Central memory CD4-positive, alpha-beta T cell (primary cell): ENCODE data around the gene SNN.

Source experiments
- DNase-seq: peaks from one replicate; pipeline ENCODE4 v3.0.0; 2022

The SNN gene

DNA sequence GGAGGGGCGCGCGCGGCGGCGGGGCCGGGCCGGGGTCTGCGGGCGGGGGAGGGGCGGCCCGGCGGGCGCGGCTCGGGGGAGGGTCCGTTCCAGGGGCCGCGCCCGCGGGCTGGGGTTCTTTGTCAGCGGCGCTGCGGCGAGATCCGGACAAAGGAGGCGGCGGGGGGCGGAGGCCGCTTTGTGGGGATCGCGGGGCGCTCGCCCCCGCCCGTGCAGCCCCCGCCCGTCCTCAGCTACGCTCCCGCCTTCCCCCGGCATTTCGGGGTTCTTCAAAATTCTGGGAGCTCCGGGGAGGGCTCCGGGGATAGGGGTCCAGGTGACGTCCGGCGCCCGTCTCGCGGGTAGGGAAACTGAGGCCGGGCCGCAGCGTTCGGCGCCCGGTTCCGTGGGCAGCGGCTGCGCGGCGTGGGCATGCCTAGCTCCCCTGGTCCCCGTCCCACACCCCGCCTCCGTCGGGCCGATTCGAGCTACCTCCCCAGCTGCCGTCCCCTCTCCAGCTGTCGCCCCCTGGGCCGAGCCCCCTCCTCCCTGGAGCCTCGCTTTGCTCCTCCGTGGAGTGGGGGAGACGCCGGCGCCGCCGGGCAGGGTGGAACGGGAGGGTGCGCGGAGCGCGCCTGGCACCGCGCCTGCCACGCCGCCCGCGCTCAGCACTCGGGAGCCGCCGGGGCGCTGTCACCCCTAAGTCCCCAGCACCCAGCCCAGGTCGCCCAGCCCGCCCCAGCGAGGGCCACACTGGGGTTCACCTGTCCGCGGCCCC, 546 bp downstream of the SNN start:
- peak; percentile 35 for DNase-seq

GRCh38 chr16:11669380-11670146, 1.3 kb downstream of the SNN start:
- DNase-seq: no peak

DNA sequence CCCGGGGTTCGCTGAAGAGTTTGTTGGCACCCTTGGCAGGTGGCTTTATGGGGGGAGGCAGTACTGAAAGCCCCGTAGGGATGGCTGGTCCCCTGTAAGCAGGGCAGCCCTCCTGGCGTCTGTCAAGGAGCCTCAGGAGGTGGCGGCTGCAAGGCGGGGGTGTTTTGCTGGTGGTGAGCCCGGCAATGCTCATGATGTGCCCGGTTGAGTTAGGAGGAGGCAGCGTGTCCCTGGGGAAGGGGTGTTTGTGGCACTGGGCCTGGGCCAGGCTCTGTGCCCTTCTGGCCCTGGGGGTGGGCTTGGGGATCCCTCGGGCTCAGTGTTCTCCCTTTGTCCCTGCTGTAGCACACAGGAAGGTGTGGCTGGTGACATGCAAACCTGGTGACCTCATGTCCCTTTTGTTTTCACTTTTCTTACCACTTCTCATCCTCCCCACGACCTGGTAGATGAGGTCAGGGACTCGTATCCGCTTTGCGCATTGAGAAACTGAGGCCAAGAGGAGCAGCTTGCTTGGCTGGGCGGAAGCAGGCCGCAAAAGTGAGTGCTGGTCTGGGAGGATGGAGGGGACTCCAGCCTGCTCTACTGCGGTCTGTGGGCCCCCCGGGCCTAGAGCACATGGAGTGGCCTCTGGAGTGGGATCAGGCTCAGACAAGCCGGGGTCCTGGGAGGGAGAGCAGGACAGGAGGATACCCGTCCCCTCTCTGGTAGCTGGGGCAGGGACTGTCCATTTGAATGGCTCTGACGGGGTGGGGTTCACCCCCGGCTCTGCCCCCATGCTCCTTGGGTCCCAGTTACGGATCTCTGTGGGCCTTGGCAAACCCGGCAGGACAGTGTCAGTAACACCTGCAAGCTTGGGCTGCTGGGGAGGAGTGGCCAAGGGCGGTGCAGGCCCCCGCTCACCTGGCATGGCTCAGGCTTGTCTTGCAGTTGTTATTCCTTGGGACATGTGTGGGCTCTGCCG, 2.2 kb downstream of the SNN start:
- DNase-seq: peak; percentile 42

DNA sequence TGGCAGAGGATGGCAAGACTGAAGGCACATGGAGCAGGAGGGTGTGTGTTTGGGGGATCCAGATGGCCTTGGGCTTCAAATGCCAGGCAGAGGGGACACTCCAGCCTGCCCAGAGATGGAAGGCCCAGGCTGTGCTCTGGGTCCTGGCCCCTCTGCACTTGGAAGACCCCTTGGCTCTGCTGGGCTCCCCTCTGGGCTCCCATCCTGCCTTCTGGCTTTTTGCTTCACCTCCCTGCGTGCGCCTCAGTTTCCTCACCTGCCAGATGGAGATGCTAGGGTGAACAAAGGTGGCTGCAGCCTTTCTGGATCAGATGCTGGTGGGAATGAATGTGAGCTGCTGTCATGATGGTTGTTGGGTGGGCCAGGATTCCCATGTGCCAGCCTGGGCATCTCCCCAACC, 3.0 kb downstream of the SNN start:
- no peak for DNase-seq

GRCh38 chr16:11671676-11672075, 3.4 kb downstream of the SNN start:
- no peak for DNase-seq

GRCh38 chr16:11672206-11673090, 4.2 kb downstream of the SNN start:
- peak; percentile 36 for DNase-seq

DNA sequence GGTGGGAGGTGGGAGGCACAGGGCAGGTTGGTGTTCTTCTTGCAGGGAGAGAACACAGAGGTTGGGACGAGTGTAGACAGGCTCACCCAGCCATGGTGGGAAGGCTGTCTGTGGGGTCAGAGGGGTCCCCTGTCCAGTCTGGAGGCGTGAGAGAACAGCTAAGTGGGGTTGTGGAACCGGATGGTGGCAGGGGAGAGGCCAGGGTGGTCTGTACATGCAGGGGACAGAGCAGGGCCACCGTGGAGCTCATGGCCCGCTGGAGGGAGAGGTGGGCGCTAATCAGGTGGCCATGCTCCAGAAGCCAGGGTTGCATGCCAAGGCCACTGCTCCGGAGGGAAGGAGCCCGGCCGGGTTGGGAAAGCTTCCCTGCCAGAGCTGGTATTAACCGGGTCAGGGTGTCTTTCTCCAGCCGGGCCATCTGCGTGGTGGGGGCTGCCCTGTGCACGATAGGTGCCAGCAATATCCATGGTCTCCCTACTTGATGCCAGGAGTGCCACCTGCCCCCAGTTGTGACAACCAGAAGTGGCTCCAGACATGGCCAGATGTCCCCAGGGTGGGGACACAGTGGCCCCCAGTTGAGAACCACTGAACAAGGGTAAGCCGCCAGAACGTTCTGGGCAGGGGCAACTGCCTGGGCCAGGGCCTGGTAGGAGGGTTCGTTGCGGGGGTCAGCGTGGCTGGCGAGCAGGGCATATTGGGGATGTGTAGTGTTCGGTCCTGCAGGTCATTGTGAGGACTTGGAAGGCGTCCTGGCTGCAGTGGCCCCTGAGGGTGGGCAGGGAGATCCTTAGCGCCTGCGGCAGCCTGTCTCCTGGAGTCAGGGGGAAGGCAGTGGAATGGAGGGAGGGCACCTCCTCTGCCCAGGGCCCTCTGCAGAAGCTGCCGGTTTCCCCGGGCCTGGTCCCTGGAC, 5.1 kb downstream of the SNN start:
- no peak for DNase-seq

DNA sequence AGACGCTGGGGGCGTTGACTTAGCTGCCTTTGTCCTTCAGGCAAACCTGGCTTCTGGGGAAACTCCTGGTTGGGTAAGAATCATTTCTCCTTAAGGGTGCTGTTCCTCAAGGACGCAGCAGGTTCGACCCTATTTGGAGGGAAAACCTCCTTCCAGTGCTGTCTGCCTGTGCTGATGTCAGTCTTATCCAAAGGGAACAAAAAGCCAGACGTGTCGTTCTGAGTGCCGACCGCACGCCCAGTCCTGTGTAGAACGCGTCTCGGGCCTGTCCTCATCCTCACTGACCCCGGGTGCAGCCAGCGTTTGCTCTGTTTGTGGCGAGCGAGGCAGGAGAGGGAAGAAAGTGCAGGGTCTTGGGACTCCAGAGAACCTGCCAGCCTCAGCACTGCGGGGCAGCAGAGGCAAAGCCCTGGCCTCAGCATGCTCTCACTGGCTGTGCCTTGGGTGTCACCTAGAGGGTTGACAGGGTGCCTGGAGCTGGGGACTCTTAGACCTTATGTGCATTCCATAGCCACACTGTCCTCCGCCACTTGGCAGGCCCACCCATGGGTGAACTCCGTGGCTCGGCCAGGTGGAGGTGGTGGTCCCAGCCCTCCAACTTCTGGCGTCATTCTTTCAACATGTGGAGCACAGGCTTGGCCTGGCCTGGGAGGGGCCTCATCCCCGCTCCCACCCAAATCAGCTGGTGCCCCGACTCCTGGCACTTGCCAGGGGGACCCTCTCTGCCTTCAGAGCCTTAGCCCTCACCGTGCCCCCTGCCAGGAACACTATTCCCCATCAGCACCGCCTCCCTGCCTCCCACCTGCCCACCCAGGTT, 6.0 kb downstream of the SNN start:
- DNase-seq: no peak

DNA sequence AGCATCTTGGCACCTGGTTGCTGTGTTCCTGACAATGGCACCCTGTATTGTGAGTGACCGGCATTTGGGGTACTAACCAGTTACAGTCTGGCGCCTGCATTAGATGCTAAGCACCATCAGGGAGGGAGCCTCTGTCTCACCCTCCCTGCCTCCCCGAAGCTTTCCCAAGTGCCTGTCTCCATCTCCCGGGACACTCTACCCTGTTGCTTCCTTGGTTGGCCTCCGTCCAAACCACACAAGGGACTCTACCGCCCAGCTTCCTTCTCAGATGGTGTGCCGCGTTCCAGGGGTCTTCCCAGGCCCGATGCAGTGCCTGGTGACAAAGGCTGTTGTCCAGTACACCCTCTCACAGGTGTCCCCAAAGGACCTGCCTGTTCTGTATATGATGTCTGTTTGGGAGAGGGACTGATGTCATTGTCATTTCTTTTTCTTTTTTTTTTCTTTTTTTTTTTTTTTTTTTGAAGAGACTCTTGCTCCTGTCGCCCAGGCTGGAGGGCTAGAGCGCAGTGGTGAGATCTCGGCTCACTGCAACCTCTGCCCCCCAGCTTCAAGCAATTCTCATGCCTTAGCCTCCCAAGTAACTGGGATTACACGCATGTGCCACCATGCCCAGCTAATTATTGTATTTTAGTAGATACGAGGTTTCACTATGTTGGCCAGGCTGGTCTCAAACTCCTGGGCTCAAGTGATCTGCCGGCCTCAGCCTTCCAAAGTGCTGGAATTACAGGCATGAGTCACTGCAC, 6.7 kb downstream of the SNN start:
- no peak for DNase-seq

DNA sequence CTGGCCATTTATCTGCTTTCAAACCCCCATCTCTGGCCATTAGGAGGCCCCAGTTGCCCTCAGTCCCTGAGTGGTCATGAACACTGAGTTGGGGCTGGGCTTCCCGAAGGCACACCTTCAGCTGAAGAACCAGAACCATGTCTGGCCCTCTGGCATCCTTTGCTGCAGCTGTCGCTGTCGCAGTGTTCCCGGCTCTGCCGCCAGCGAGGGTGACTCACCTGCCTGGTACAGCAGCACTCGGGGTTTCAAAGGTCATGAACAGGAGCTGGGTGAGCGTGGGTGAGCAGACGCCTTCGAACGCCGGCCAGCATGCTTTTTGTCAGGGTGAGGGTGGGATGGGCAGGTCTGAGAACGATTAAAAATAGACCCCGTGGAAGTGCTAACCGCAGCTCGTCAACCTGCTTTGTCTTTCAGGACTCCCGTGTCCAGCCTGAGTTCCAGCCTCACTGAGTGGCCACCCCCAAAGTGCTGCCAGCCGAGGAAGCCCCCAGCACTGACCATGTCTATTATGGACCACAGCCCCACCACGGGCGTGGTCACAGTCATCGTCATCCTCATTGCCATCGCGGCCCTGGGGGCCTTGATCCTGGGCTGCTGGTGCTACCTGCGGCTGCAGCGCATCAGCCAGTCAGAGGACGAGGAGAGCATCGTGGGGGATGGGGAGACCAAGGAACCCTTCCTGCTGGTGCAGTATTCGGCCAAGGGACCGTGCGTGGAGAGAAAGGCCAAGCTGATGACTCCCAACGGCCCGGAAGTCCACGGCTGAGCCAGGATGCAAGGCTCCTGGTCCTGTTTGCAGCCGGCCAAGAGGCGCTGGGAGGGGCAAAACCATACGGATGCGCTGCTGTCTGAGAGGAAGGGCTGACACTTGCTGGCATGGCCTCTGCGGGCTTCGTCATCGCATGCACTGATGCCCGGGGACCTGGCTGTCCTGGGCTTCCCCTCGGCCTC, 7.6 kb downstream of the SNN start:
- no peak for DNase-seq

- DNase-seq: no peak
These were observed 8.5 kb downstream of the SNN start for GRCh38 chr16:11676799-11677198.

DNA sequence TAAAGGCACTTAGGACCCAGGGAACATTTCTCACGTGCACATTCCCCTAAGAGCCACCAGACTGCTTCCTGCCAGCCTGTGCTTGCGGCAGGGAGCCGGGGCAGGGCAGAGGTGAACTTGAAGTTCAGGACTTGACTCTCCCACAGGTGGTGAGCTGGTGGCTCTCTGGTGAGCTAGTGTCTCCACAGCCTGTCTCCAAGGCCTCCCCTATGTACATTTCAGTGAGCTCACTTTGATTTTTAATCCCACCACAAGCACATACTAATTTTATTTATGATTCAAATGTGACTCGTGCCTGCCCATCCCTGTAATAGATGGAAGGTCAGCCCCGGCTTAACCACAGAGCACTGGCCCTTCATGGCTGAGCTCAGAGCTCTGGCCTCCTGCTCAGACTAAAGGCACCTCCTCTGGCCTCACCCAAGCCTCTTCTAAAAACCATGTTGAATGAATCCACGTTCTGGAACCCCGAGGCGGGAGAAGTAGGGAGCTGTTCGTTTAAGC, 9.2 kb downstream of the SNN start:
- DNase-seq: no peak

- no peak for DNase-seq
These were observed 10.0 kb downstream of the SNN start for GRCh38 chr16:11677959-11678881.

DNA sequence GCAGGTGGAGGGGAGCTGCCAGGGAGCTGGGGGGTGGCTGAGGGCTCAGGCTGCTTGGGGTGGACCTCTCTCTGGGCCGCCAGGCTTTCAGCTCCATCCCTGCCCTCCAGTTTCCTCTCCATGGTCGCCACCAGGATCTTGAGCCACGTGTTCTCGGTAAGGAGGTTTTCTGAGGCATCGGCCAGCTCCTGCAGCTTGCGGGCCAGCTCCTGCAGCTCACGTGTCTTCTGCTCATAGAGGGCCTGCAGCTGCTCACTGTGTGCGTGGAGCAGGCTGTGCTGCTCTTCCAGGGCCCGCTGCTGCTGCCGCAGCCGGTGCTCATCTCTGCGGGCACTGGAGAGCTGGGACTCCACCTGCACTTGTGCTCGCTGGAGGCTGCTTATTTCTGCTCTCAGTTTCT, 11.0 kb downstream of the SNN start:
- no peak for DNase-seq

DNA sequence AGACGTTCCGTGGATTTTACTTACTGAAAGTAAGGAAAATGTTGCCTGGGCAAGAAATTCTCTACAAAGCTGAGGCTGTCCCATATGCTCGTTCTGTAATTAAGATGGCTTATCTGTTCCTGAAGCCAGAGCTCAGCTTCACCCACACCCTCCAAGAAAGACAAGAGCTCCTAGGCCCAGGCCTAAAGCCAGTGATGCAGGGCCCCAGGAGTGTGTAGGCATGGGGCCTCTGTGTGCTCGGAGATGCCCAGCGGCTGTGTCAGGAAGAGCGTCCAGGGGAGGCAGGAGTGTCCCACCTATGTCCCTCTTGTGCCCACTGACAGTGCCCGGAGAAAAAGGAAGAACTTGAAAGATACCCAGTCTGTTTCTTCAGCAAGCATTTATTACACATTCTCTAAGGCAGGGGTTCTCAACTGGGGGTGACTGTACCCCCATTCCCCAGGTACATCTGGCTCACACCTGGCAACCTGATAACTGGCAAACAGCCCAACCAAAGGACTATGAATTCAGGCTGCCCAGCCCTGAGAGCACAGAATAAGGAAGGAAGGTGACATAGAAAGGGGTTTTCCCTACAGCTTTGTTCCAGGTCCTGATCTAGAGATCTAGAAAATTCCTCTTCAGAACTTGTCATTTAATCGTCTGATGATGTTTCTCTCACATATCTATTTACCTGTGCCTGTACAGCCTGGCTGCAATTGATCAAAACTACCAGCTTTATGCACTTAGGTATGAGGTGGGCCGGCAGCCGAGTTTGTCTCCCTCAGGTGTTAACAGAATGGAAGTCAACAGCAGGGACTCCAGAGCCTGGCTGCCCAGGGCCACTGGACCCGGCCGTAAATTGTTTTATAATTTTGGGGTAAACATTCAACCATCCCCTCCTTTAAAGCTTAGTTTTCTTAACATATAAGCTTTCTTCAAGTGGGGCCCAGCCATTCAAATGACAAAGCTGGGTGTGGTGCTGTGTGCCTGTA, 12.0 kb downstream of the SNN start:
- DNase-seq: no peak

DNA sequence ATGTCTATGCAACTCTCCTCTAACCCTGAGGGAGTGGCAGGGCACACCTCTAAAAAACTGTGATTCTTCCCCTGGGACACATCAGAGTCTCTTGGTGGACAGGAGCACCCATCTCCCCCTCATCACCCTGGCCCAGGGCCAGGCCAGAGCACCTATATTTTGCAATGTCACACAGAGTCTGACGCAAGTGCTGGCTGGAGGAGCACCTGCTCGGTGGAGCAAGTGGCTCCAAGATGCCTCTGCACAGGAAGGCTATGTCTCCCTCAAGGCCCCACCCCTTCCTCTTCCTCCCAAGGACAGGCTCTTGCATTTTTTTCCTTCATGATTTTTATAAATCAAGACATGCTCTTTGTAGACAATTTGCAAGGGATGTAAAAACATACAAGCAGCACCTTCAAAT, 13.3 kb downstream of the SNN start:
- no peak for DNase-seq
